Mesothelial cell of epicardium (in vitro differentiated cells): Measurements from ENCODE around the gene CRAMP1. TPM values are rescaled to one million over a fixed set of nuclear protein-coding genes. Genes with fewer than 3 reads are reported as not detected.

ENCODE experiments used
- DNase-seq, 2 experiments: peaks; one replicate each; pipeline ENCODE4 v3.0.0; 2021; ENCODE audit warnings: low spot score in 2 of 2; ENCODE audit not compliant: unreplicated experiment in 2 of 2
- H3K27ac Mint-ChIP-seq: 2 replicates; pipeline ENCODE4 v1.8.0; 2021; ENCODE audit warnings: mixed read lengths
- H3K27me3 Mint-ChIP-seq: 2 replicates; pipeline ENCODE4 v1.8.0; 2021; ENCODE audit warnings: low read depth, mixed read lengths
- H3K36me3 Mint-ChIP-seq: 2 replicates; pipeline ENCODE4 v1.8.0; 2021; ENCODE audit warnings: mixed read lengths
- H3K4me1 Mint-ChIP-seq: 2 replicates; pipeline ENCODE4 v1.8.0; 2021; ENCODE audit warnings: mixed read lengths
- H3K4me3 Mint-ChIP-seq: 2 replicates; pipeline ENCODE4 v1.8.0; 2021; ENCODE audit warnings: mild to moderate bottlenecking, moderate library complexity, mixed read lengths
- H3K9me3 Mint-ChIP-seq: 2 replicates; pipeline ENCODE4 v1.8.0; 2021; ENCODE audit warnings: mixed read lengths
- CTCF ChIP-seq: fragments of 200-600 bp; sonication (generic); IDR thresholded peaks from one replicate; pipeline ENCODE4 v1.5.0; 2021; ENCODE audit warnings: antibody characterized with exemption; ENCODE audit not compliant: unreplicated experiment
- total RNA-seq: library from RNA; stranded (reverse); gene quantifications from 3 replicates; pipeline ENCODE4 v1.2.1, GENCODE V29; 2021

The CRAMP1 gene
- total RNA-seq, 1 donor from 2014 or later: 44.8 TPM

DNA sequence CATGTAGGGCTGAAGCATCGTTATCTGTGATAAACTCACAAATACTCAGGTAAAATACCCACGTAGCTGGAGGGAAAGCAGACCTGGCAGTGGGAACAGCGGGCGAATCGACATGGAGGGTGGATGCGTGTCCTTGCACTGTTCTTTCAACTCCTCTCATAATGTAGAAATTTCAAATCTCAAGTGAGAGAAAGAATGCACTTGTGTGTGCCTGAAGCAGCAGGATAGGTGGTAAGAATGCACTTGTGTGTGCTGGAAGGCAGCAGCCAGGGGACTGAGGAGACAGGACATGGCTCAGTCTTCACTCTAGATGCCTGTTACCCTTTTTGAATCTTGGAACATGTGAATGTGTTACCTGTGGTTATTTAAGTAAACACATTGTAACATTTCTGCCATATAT is 10.7 kb upstream of the CRAMP1 start:
- peaks cover 3% of the 10 kb centered on the region for H3K9me3 Mint-ChIP-seq
- no peaks in the 10 kb centered on the region for H3K27me3 Mint-ChIP-seq
- H3K36me3 Mint-ChIP-seq: peaks cover 44% of the 10 kb centered on the region
- no peak for TF ChIP-seq CTCF
- DNase-seq: no peak
- no peak overlapping the region for H3K27ac Mint-ChIP-seq
- H3K4me1 Mint-ChIP-seq: no peaks in the 10 kb centered on the region
- H3K4me3 Mint-ChIP-seq: no peak overlapping the region

DNA sequence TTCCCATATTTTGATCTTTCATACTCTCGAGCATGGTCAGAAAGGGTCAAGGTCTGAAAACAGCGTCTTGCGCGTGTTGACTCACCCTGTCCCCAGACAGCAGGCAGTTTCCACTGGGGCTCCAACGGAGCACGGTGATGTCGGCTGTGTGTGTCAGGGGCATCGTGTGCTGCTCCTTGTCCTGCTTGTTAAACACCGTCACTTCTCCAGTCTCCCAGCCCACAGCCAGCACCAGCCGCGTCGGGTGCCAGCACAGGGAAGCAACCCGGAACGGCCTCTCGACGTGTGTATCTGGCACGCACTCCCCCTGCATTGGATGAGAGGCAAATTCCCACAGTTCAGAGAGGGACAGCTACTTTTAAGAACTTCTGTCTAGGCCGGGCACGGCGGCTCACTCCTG is 9.9 kb upstream of the CRAMP1 start:
- peaks cover 3% of the 10 kb centered on the region for H3K9me3 Mint-ChIP-seq
- no peak for DNase-seq
- TF ChIP-seq CTCF: no peak
- no peak overlapping the region for H3K27ac Mint-ChIP-seq
- H3K36me3 Mint-ChIP-seq: peaks cover 41% of the 10 kb centered on the region
- H3K4me1 Mint-ChIP-seq: no peaks in the 10 kb centered on the region
- no peak overlapping the region for H3K4me3 Mint-ChIP-seq
- H3K27me3 Mint-ChIP-seq: no peaks in the 10 kb centered on the region

GRCh38 chr16:1606774-1607173 is 5.4 kb upstream of the CRAMP1 start:
- DNase-seq: no peak
- TF ChIP-seq CTCF: no peak
- H3K4me1 Mint-ChIP-seq: peaks cover 17% of the 10 kb centered on the region
- no peak overlapping the region for H3K4me3 Mint-ChIP-seq
- H3K27me3 Mint-ChIP-seq: no peaks in the 10 kb centered on the region
- peaks cover 14% of the 10 kb centered on the region for H3K36me3 Mint-ChIP-seq
- no peak overlapping the region for H3K27ac Mint-ChIP-seq
- H3K9me3 Mint-ChIP-seq: no peaks in the 10 kb centered on the region

DNA sequence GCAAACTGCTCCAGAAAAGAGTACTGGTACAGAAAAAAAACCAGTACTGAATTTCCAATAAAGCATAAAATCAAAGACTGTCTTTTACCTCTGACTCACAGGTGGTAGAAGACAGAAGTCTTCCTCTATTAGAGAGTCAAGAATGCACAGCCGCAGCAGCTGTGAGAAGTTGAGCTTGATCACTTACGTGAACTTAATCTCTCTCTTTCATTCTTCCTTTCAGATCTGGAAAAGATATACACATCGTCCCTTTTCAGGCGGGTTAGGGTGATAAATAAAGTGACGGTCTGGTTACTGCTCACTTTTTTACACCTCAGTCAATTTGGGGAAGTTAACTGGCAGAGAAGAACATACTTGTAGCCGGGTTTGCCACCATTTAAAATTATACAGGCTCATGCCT is 4.2 kb upstream of the CRAMP1 start:
- no peaks in the 10 kb centered on the region for H3K9me3 Mint-ChIP-seq
- H3K4me3 Mint-ChIP-seq: no peak overlapping the region
- peaks cover 2% of the 10 kb centered on the region for H3K27me3 Mint-ChIP-seq

GRCh38 chr16:1610071-1610898 is 1.9 kb upstream of the CRAMP1 start:
- H3K4me3 Mint-ChIP-seq: peak overlapping the region; percentile 80
- H3K27ac Mint-ChIP-seq: peak overlapping the region; percentile 100
- H3K9me3 Mint-ChIP-seq: no peaks in the 10 kb centered on the region
- H3K36me3 Mint-ChIP-seq: peaks cover 7% of the 10 kb centered on the region
- no peak for TF ChIP-seq CTCF
- peaks cover 3% of the 10 kb centered on the region for H3K27me3 Mint-ChIP-seq
- peaks cover 34% of the 10 kb centered on the region for H3K4me1 Mint-ChIP-seq
- DNase-seq: peak; percentile 86 to 96

More for the DNA sequence above, 4.2 kb upstream of the CRAMP1 start:
- peaks cover 10% of the 10 kb centered on the region for H3K36me3 Mint-ChIP-seq
- peaks cover 22% of the 10 kb centered on the region for H3K4me1 Mint-ChIP-seq
- no peak overlapping the region for H3K27ac Mint-ChIP-seq
- DNase-seq: no peak
- no peak for TF ChIP-seq CTCF
